GM12892 (cell line): ENCODE measurements around the gene FBLN5.

Source experiments
- DNase-seq: peaks from one replicate; pipeline ENCODE4 v3.0.0; 2011; ENCODE audit not compliant: insufficient read length
- FAIRE-seq: peaks from 2 replicates; lab custom pipeline; 2011; peaks lifted over from hg19 to GRCh38; lab: Jason Lieb, UNC
- POLR2A ChIP-seq: IDR thresholded peaks from 2 replicates; pipeline ENCODE4 v1.6.1; 2011; ENCODE audit warnings: low read depth, low read length, control low read depth
- POLR2AphosphoS5 ChIP-seq: IDR thresholded peaks from 2 replicates; pipeline ENCODE4 v1.6.1; 2011; ENCODE audit warnings: low read depth, low read length, control low read depth
- TAF1 ChIP-seq: IDR thresholded peaks from 2 replicates; pipeline ENCODE4 v1.6.1; 2011; ENCODE audit warnings: low read depth, mild to moderate bottlenecking, control low read depth, low read length, borderline replicate concordance

FBLN5 gene

GRCh38 chr14:91942946-91943345, 4.5 kb downstream of the FBLN5 start:
- FAIRE-seq (no peak), DNase-seq (no peak)
- TF ChIP-seq TAF1: no peak
- no peak for TF ChIP-seq POLR2A
- TF ChIP-seq POLR2AphosphoS5: no peak

DNA sequence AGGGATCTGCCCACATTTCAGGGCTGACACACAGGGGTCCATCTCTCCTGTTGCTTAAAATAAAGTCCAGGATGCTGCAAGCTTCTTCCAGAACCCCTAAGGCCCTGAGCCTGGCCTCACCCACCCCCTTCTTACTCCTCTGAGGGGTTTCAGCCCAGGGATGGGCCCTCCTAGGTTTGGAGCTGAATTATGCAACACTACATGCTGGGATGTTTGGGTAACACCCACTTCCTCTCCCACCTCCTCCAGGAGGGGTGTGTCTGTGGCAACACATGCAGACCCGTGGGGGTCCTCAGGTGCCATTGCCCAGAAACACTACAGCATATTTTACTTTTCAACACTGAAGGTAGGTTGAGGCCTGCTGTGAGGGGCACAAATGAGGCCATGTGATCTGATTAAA, 5.4 kb downstream of the FBLN5 start:
- no peak for DNase-seq
- FAIRE-seq: no peak
- TF ChIP-seq TAF1 (no peak), POLR2AphosphoS5 (no peak), POLR2A (no peak)

- FAIRE-seq (no peak), DNase-seq (no peak)
Measured at GRCh38 chr14:91940209-91940608, 7.3 kb downstream of the FBLN5 start.

GRCh38 chr14:91935586-91935985, 11.9 kb downstream of the FBLN5 start:
- TF ChIP-seq POLR2AphosphoS5 (no peak), POLR2A (no peak), TAF1 (no peak)
- no peak for FAIRE-seq
- DNase-seq: no peak

More at GRCh38 chr14:91940209-91940608, 7.3 kb downstream of the FBLN5 start:
- TF ChIP-seq TAF1: no peak
- TF ChIP-seq POLR2AphosphoS5: no peak
- TF ChIP-seq POLR2A: no peak

DNA sequence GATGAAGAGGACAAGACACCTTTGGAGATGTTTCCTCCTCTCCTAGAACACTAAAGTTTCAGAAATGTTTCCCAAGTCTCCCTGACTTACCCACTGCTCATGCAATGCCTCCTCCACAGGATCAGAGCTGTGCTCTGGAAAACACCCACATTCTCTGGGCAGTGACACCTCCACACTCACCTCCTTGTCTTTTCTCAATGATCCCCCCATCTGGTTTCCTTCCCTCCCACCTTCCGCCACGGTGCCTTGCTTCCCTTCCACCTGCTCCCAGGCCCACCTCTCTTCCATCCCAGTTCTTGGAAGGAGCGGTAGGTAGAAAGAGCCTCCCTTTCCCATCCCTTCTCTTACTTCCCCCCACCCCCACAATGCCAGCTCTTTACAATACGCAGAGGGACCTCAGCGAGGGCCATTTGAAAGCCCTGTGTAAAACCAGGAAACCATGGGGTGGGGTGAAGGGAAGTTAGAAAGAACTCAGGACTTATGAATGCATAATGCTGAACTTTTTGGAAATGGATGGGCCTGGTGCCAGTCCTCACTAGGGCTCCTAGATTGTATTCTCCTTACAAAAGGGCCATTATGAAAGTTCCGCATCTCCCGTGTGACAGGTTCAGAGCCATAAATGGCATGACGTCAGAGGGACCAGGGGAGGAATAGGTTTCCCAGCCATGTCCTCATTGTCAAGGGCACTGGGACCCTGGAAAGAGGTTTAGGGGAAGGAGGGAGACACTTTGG, 12.8 kb downstream of the FBLN5 start:
- FAIRE-seq (no peak), DNase-seq (no peak)
- TF ChIP-seq POLR2AphosphoS5 (no peak), TAF1 (no peak), POLR2A (no peak)

DNA sequence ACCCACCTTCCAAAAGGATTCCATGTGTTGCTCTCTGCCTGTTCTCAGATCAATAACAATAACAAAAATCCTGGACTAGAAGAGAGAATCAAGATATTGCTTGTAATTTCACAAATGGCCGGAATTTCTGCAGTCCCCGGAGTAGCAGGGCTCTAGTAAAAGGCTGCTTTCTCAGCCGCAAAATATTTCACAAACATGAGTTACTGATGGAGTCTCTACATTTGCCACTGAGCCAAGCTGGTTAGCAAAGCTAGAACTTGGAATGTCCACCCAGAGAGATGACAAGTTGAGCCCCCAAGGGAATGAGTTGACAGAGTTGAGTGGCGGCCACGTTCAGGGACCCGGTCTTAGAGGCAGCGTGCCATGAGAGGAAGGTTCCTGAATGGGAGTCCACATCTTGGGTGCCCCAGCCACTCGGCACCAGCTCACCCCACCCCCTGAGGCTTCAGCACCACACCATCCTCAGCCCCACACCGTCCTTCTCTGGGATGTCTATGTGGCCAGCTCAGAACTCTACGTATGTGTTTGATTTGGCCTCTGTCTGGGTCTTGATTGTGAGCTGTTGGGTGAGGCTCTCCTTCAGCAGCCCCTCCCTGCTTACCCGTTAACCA, 15.9 kb downstream of the FBLN5 start:
- FAIRE-seq (no peak), DNase-seq (no peak)
- TF ChIP-seq POLR2AphosphoS5: no peak
- TF ChIP-seq POLR2A: no peak

- DNase-seq (no peak), FAIRE-seq (no peak)
- no peak for TF ChIP-seq TAF1
- TF ChIP-seq POLR2AphosphoS5: no peak
- TF ChIP-seq POLR2A: no peak
Measured at GRCh38 chr14:91929700-91930099, 17.8 kb downstream of the FBLN5 start.

DNA sequence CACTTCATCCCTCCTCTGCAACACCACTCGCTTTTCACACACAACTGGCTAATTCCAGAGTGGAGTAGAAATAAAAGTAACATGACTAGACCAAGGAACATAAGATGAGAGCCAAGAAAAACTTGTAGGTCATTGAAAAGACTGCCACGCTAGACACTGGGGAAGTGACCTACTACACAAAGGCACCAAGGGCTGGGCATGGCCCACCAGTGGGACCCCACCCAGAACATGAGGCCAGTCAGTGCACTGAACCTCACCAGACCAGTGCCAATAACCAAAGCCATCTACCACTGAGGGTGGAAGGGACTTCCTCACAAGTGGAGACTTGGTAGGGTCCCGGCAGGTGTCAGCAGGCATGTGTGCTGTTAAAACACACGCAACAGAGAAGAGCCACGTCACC, 19.7 kb downstream of the FBLN5 start:
- FAIRE-seq: no peak
- no peak for TF ChIP-seq POLR2AphosphoS5
- no peak for TF ChIP-seq TAF1
- no peak for TF ChIP-seq POLR2A
- DNase-seq: no peak

DNA sequence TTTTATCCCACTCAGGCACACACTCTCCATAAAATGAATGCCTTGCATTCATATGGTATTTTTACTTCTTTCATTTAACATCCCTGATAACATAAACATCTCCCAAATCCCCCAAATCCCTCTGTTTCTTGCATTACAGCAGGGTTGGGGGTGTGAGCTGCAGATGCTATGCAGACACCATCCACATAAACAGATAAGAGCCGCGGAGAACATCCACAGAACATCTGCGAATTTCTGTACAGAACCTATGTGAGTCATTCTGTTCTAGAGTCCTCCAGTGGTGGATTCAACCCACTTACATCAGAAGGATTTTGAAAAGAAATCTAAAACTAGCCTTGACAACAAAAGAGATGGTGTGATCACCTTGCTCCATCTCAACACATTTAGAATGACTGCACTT, 20.3 kb downstream of the FBLN5 start:
- TF ChIP-seq POLR2A: no peak
- TF ChIP-seq POLR2AphosphoS5: no peak
- TF ChIP-seq TAF1: no peak
- FAIRE-seq: no peak
- no peak for DNase-seq

GRCh38 chr14:91926131-91926890, 21.2 kb downstream of the FBLN5 start:
- DNase-seq (no peak), FAIRE-seq (no peak)
- TF ChIP-seq POLR2A (no peak), TAF1 (no peak), POLR2AphosphoS5 (no peak)

- DNase-seq (no peak), FAIRE-seq (no peak)
- TF ChIP-seq POLR2AphosphoS5: no peak
- no peak for TF ChIP-seq POLR2A
- TF ChIP-seq TAF1: no peak
Measured at GRCh38 chr14:91925727-91926121, 21.8 kb downstream of the FBLN5 start.
